HEK293 (cell line): ENCODE measurements around the gene STRN4.

Experiments used
- ZBTB7A ChIP-seq: fragments of 450-650 bp; formaldehyde crosslinking; IDR thresholded peaks from 2 replicates; pipeline ENCODE4 v1.5.1; 2016; ENCODE audit warnings: low read depth, missing biosample characterization, missing genetic modification characterization
- TF ChIP-seq, protein P1 (sequence below): fragments of 450-650 bp; formaldehyde crosslinking; IDR thresholded peaks from 2 replicates; pipeline ENCODE4 v1.5.1; 2016; ENCODE audit warnings: missing biosample characterization, missing genetic modification characterization
- TF ChIP-seq, protein P2 (sequence below): fragments of 450-650 bp; formaldehyde crosslinking; IDR thresholded peaks from 2 replicates; pipeline ENCODE4 v1.5.1; 2017; ENCODE audit warnings: missing biosample characterization, mild to moderate bottlenecking, missing genetic modification characterization, moderate library complexity

DNA sequence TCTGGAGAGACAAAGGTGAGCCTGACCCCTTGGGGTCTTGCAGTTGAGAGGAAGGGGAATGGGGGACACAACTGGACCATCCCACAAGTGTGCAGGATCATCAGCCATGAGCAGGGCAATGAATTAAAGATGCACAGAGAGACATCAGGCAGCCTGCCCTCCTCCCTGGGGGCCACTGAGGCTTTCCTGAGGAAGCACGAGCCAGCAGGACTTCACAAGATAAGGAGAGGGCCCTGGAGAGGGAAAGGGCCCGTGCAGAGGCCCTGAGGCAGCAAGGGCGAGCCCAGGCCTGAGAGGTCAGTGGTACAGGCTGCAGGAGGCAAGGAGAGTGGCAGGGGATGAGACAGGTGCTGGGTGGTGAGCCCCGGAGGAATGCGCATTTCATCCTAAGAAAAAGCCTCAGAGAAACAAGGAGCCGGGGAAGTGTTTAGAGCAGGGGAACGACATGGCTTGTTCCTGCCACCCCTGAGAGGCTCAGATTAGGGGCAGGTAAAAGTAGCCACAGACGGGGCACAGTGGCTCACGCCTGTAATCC, 20.3 kb downstream of the STRN4 start:
- no peak for TF ChIP-seq ZBTB7A (tag by site-specific recombination)
- TF ChIP-seq, protein P1, sequence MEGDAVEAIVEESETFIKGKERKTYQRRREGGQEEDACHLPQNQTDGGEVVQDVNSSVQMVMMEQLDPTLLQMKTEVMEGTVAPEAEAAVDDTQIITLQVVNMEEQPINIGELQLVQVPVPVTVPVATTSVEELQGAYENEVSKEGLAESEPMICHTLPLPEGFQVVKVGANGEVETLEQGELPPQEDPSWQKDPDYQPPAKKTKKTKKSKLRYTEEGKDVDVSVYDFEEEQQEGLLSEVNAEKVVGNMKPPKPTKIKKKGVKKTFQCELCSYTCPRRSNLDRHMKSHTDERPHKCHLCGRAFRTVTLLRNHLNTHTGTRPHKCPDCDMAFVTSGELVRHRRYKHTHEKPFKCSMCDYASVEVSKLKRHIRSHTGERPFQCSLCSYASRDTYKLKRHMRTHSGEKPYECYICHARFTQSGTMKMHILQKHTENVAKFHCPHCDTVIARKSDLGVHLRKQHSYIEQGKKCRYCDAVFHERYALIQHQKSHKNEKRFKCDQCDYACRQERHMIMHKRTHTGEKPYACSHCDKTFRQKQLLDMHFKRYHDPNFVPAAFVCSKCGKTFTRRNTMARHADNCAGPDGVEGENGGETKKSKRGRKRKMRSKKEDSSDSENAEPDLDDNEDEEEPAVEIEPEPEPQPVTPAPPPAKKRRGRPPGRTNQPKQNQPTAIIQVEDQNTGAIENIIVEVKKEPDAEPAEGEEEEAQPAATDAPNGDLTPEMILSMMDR (tag by site-specific recombination): no peak
- TF ChIP-seq, protein P2, sequence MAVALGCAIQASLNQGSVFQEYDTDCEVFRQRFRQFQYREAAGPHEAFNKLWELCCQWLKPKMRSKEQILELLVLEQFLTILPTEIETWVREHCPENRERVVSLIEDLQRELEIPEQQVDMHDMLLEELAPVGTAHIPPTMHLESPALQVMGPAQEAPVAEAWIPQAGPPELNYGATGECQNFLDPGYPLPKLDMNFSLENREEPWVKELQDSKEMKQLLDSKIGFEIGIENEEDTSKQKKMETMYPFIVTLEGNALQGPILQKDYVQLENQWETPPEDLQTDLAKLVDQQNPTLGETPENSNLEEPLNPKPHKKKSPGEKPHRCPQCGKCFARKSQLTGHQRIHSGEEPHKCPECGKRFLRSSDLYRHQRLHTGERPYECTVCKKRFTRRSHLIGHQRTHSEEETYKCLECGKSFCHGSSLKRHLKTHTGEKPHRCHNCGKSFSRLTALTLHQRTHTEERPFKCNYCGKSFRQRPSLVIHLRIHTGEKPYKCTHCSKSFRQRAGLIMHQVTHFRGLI: no peak
